Chondrocyte (in vitro differentiated cells): Measurements from ENCODE around the gene TCEA2. TPM values are rescaled to one million over a fixed set of nuclear protein-coding genes. Genes with fewer than 3 reads are reported as not detected.

Experiments
- DNase-seq: peaks from one replicate; pipeline ENCODE4 v3.0.0; 2021; ENCODE audit warnings: mixed read lengths, low spot score
- H3K27ac Mint-ChIP-seq: one replicate; pipeline ENCODE4 v1.8.0; 2021; ENCODE audit warnings: mild to moderate bottlenecking, moderate library complexity, mixed read lengths; ENCODE audit not compliant: unreplicated experiment
- H3K27me3 Mint-ChIP-seq: 2 replicates; pipeline ENCODE4 v1.8.0; 2021; ENCODE audit warnings: low read depth, mixed read lengths
- H3K36me3 Mint-ChIP-seq: 2 replicates; pipeline ENCODE4 v1.8.0; 2021; ENCODE audit warnings: low read depth, mixed read lengths
- H3K4me1 Mint-ChIP-seq: 2 replicates; pipeline ENCODE4 v1.8.0; 2021; ENCODE audit warnings: low read depth, mild to moderate bottlenecking, mixed read lengths
- H3K4me3 Mint-ChIP-seq: one replicate; pipeline ENCODE4 v1.8.0; 2021; ENCODE audit warnings: mild to moderate bottlenecking, moderate library complexity, mixed read lengths; ENCODE audit not compliant: unreplicated experiment
- H3K9me3 Mint-ChIP-seq: 2 replicates; pipeline ENCODE4 v1.8.0; 2021; ENCODE audit warnings: low read depth, mixed read lengths
- total RNA-seq: library from RNA; stranded (reverse); gene quantifications from 3 replicates; pipeline ENCODE4 v1.2.1, GENCODE V29; 2021
- TF ChIP-seq, protein P1 (sequence below): fragments of 200-600 bp; sonication (generic); IDR thresholded peaks from 2 replicates; pipeline ENCODE4 v1.5.0; 2021; ENCODE audit warnings: antibody characterized with exemption, mild to moderate bottlenecking, moderate library complexity

The TCEA2 gene
- total RNA-seq, 1 donor from 2014 or later = 57.6 TPM

DNA sequence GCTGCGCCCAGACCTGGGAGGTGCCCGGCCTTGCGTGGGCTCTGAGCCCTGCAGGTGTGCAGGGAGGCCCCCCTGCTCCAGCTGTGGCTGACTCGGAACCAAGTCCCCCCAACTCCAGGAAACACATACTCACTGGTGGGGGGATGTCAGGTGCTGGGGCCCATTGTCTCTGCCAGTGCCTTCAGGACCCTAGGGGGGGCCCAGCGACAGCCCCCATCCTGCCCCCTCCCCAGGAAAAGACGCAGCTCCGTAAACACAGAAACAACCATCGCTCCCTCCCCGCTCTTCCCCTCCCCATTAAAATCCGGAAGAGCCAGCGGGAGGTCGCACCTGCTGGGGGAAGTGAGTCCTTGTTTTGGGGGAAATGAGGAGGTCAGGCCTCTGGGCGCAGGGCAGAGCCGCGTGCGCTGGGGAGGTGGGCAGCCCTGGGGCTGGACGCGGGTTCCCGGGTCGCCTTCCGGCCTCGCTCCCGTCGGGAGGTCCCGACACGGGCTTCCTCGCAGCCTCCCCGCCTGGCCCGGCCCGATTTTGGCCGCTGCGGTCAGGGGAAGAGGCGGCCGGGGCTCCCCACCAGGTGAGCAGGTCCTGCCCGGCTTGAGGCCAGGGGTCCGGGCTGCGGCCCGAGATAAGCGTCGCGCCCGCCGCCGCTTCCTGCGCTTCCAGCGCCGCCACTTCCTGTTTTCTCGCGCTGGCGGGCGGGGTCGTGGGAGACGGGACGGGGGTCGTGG is 20.8 kb upstream of the TCEA2 start:
- no peak for DNase-seq
- Mint-ChIP-seq H3K36me3 (no peaks in the 10 kb centered on the region), H3K27ac (no peak overlapping the region), H3K9me3 (no peaks in the 10 kb centered on the region), H3K4me3 (peak overlapping the region; percentile 36), H3K27me3 (peaks cover 6% of the 10 kb centered on the region), H3K4me1 (peaks cover 32% of the 10 kb centered on the region)
- TF ChIP-seq, protein P1, sequence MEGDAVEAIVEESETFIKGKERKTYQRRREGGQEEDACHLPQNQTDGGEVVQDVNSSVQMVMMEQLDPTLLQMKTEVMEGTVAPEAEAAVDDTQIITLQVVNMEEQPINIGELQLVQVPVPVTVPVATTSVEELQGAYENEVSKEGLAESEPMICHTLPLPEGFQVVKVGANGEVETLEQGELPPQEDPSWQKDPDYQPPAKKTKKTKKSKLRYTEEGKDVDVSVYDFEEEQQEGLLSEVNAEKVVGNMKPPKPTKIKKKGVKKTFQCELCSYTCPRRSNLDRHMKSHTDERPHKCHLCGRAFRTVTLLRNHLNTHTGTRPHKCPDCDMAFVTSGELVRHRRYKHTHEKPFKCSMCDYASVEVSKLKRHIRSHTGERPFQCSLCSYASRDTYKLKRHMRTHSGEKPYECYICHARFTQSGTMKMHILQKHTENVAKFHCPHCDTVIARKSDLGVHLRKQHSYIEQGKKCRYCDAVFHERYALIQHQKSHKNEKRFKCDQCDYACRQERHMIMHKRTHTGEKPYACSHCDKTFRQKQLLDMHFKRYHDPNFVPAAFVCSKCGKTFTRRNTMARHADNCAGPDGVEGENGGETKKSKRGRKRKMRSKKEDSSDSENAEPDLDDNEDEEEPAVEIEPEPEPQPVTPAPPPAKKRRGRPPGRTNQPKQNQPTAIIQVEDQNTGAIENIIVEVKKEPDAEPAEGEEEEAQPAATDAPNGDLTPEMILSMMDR = no peak

DNA sequence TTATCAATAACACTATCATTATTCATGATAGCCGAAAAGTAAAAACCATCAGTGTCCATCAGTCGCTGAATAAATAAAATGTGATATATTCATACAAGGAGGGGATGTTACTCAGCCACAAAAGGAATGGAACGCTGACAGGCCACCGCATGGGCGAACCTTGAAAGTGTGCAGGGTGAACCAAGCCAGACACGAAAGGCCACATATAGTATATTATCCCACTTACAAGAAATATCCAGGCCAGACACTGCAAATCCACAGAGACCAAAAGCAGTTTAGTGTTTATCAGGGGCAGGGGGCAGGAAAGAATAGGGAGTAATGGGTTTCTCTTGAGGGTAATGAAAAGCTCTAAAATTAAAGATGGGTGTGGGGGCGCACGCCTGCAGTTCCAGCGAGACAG is 19.2 kb upstream of the TCEA2 start:
- no peak for DNase-seq
- TF ChIP-seq, protein P1 = no peak
- no peaks in the 10 kb centered on the region for H3K36me3 Mint-ChIP-seq
- H3K27ac Mint-ChIP-seq = peak overlapping the region; percentile 46
- H3K4me1 Mint-ChIP-seq = peaks cover 29% of the 10 kb centered on the region
- H3K4me3 Mint-ChIP-seq = no peak overlapping the region
- H3K9me3 Mint-ChIP-seq = no peaks in the 10 kb centered on the region
- peaks cover 3% of the 10 kb centered on the region for H3K27me3 Mint-ChIP-seq

DNA sequence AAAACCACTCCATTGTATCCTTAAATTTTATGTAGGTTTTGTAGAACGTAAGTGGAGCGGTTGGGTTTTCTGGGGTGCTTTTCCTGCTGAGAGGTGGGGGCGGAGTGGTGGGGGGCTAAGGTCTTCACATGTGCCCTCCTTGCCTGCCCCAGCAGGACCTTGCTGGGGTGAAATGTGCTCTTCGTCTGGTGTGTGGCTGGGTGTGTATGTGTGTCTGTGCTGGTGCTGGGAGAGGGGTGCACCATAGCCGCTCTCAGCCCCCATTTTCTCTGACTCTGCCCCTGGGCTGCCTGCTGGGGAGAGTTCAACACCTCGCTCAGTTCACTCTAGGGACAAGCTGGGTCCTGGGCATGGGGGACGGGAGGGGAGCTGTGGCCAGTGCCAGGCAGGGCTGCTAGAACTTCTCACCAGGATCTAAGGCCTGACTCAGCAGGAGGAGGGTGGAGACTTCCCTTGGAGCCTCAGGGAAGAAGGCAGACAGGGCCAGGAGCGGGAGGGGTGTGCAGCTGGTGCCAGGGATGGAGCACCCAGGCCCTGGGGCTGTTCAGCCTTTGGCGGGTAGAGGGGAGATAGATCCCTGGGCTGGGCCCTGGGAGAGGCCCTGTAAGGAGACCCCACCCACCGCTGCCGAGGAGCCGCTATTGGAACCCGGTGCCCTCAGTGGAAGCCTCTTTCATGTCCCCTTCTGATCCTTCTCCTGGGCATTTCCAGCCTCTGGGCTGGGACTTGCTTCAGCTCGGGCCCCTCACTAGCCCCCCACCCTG is 18.3 kb upstream of the TCEA2 start:
- TF ChIP-seq, protein P1 = no peak
- peaks cover 5% of the 10 kb centered on the region for H3K27me3 Mint-ChIP-seq
- H3K27ac Mint-ChIP-seq = peak overlapping the region; percentile 63
- H3K4me3 Mint-ChIP-seq = no peak overlapping the region
- no peaks in the 10 kb centered on the region for H3K36me3 Mint-ChIP-seq
- no peaks in the 10 kb centered on the region for H3K9me3 Mint-ChIP-seq
- H3K4me1 Mint-ChIP-seq = peaks cover 26% of the 10 kb centered on the region
- DNase-seq = no peak

DNA sequence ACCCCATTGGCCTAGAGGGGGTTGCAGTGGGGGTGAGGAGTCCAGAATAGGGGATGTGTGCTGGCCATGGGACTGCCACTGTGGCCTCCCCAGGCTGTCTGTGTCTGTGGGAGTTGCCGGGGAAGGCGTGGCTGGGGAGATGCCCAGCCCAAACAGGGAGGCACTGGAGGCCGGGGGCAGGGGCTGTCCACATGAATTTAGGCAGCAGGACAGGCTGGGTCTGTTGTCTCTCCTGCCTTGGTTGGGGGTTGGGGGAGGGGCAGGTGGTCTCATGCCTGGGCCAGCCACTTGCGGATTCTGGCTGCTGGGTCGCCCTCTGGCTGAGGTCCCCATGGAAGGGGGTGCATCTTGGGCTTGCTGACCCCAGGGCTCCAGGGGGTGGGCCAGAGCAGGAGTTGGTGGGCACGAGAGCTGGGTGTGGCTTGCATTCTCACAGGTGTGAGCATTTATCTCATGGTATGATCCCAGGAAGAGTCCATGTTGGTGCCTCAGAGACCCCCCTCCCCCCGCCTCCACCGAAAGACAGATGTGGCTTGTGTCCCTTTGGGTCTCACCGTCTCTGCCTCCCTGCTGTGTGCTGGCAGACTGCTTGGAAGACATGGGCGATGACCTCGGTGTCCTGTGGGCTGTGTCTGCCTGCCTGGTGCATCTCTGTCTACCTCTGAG is 17.5 kb upstream of the TCEA2 start:
- Mint-ChIP-seq H3K27ac (no peak overlapping the region), H3K36me3 (no peaks in the 10 kb centered on the region), H3K9me3 (no peaks in the 10 kb centered on the region), H3K27me3 (peaks cover 3% of the 10 kb centered on the region), H3K4me3 (no peak overlapping the region), H3K4me1 (peaks cover 25% of the 10 kb centered on the region)
- TF ChIP-seq, protein P1 = no peak
- no peak for DNase-seq

DNA sequence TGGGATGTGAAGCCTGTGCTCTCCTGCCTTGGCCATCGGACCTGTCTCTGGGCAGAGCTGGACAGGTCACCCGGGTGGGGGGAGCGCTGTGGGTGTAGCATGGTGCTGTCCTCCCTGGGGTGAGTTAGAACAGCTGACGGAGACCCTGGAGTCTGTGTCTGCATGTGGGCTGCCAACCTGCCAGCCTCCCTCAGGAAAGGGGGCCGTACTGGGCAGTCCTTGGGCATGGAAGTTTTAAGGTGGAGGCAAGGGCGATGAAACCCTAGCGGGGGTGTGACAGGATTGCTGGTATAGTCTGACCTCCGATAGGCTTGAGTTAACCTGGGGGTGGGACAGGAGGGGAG is 16.0 kb upstream of the TCEA2 start:
- H3K36me3 Mint-ChIP-seq = no peaks in the 10 kb centered on the region
- H3K9me3 Mint-ChIP-seq = no peaks in the 10 kb centered on the region
- no peak overlapping the region for H3K27ac Mint-ChIP-seq
- peaks cover 1% of the 10 kb centered on the region for H3K27me3 Mint-ChIP-seq
- peaks cover 25% of the 10 kb centered on the region for H3K4me1 Mint-ChIP-seq
- DNase-seq = no peak
- TF ChIP-seq, protein P1 = no peak
- no peak overlapping the region for H3K4me3 Mint-ChIP-seq
